ENCODE data around the gene SEPTIN8.

SEPTIN8 gene

DNA sequence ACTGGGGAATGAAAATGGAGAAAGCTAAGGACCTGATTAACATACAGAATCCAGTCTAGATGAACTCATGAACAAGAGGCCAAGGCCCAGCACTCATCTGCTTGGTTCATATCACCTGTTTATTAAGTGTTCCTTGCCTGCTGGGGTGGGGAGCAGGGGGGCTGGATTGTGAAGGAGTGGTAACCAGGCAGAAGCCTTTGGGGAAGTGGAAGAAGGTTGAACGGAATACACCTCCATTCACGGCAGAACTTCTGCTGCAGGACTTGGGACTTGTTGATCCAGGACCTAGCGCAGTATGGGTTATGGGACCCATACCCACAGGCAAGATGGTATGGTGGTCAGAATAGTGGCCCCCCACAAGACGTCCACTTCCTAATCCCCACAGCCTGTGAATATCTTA, 8.8 kb upstream of the SEPTIN8 start:
- no peaks in the 10 kb centered on the region for H3K4me1 ChIP-seq (ENCODE audit: insufficient read depth, low read length, poor library complexity, severe bottlenecking)
- H3K4me2 ChIP-seq (ENCODE audit: low read depth, low read length, poor library complexity, severe bottlenecking) = no peak overlapping the region
- no peaks in the 10 kb centered on the region for H3K27me3 ChIP-seq (ENCODE audit: insufficient read depth, low read length, poor library complexity, severe bottlenecking)
- H3K9ac ChIP-seq (ENCODE audit: low read depth, low read length, poor library complexity, severe bottlenecking) = no peak overlapping the region
- no peaks in the 10 kb centered on the region for H3K79me2 ChIP-seq (ENCODE audit: insufficient read depth, low read length)
- no peaks in the 10 kb centered on the region for H3F3A ChIP-seq (ENCODE audit: low read depth)
- no peak overlapping the region for H2AFZ ChIP-seq (ENCODE audit: low read length)
- H3K4me3 ChIP-seq (ENCODE audit: low read length, poor library complexity, severe bottlenecking) = no peak overlapping the region
- H3K9me2 ChIP-seq (replicated peaks; ENCODE audit: low read depth, low read length) = no peaks in the 10 kb centered on the region
- H4K20me1 ChIP-seq (ENCODE audit: insufficient read depth, low read length, poor library complexity, severe bottlenecking) = no peaks in the 10 kb centered on the region
- no peaks in the 10 kb centered on the region for H3K9me3 ChIP-seq (ENCODE audit: insufficient read depth, low read depth, low read length)
- no peaks in the 10 kb centered on the region for H3K36me3 ChIP-seq (ENCODE audit: insufficient read depth, low read length)
- TF ChIP-seq EZH2phosphoT487 (IDR thresholded peaks at IDR 0.05; ENCODE audit: borderline replicate concordance) = no peak
- TF ChIP-seq, protein P1, sequence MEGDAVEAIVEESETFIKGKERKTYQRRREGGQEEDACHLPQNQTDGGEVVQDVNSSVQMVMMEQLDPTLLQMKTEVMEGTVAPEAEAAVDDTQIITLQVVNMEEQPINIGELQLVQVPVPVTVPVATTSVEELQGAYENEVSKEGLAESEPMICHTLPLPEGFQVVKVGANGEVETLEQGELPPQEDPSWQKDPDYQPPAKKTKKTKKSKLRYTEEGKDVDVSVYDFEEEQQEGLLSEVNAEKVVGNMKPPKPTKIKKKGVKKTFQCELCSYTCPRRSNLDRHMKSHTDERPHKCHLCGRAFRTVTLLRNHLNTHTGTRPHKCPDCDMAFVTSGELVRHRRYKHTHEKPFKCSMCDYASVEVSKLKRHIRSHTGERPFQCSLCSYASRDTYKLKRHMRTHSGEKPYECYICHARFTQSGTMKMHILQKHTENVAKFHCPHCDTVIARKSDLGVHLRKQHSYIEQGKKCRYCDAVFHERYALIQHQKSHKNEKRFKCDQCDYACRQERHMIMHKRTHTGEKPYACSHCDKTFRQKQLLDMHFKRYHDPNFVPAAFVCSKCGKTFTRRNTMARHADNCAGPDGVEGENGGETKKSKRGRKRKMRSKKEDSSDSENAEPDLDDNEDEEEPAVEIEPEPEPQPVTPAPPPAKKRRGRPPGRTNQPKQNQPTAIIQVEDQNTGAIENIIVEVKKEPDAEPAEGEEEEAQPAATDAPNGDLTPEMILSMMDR (conservative IDR thresholded peaks at IDR 0.05; ENCODE audit: low read length) = no peak

DNA sequence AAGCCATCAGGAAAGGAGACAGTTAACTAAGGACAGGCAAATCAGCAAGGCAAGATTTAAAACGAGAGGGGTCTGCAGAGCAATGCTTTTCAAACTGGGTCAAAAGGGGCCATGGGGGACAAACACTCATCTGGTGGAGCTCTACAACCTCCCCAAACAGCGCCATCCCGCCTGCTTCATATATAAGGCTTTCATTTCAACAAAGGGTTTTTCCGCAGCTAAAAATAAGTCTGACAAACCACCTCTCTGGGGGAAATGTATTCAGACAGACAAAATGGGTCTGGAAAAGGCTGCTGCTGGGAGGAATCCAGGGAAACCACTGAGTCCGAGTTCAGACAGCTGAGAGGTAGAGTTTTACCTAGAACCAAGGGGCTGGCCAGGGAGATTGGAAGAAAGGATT, 8.3 kb upstream of the SEPTIN8 start:
- no peak overlapping the region for H3K4me3 ChIP-seq (ENCODE audit: low read length, poor library complexity, severe bottlenecking)
- no peaks in the 10 kb centered on the region for H3K27me3 ChIP-seq (ENCODE audit: insufficient read depth, low read length, poor library complexity, severe bottlenecking)
- no peaks in the 10 kb centered on the region for H3F3A ChIP-seq (ENCODE audit: low read depth)
- no peak overlapping the region for H3K4me2 ChIP-seq (ENCODE audit: low read depth, low read length, poor library complexity, severe bottlenecking)
- H3K9me2 ChIP-seq (replicated peaks; ENCODE audit: low read depth, low read length) = no peaks in the 10 kb centered on the region
- H2AFZ ChIP-seq (ENCODE audit: low read length) = no peak overlapping the region
- no peaks in the 10 kb centered on the region for H4K20me1 ChIP-seq (ENCODE audit: insufficient read depth, low read length, poor library complexity, severe bottlenecking)
- no peak for TF ChIP-seq EZH2phosphoT487 (IDR thresholded peaks at IDR 0.05; ENCODE audit: borderline replicate concordance)
- TF ChIP-seq, protein P1 (conservative IDR thresholded peaks at IDR 0.05; ENCODE audit: low read length) = no peak
- no peaks in the 10 kb centered on the region for H3K79me2 ChIP-seq (ENCODE audit: insufficient read depth, low read length)
- H3K36me3 ChIP-seq (ENCODE audit: insufficient read depth, low read length) = no peaks in the 10 kb centered on the region
- H3K9ac ChIP-seq (ENCODE audit: low read depth, low read length, poor library complexity, severe bottlenecking) = no peak overlapping the region
- H3K4me1 ChIP-seq (ENCODE audit: insufficient read depth, low read length, poor library complexity, severe bottlenecking) = no peaks in the 10 kb centered on the region
- H3K9me3 ChIP-seq (ENCODE audit: insufficient read depth, low read depth, low read length) = no peaks in the 10 kb centered on the region

DNA sequence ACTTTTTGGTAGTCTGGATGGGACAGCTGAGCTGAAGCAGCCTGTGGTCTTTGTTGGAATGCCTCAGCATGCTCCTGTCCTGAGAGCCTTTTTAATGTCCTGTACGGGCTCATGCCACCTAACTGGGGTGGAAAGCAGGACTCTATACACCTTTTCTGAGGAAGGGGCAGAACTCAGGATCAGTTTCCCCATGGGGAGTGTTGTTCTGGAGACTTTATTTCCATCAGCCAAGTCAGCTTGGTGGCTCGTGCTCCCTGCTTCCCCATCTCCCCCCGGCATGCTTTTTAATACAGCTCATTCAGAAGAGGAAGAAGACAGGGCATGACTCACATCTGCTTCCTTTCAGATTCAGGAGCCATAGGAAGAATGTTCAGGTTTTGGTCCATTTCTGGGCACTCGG, 5.1 kb upstream of the SEPTIN8 start:
- H3K27me3 ChIP-seq (ENCODE audit: insufficient read depth, low read length, poor library complexity, severe bottlenecking) = no peaks in the 10 kb centered on the region

More for the DNA sequence above, 5.1 kb upstream of the SEPTIN8 start:
- Histone ChIP-seq H3K9ac (ENCODE audit: low read depth, low read length, poor library complexity, severe bottlenecking) (no peak overlapping the region), H3F3A (ENCODE audit: low read depth) (no peaks in the 10 kb centered on the region), H3K4me2 (ENCODE audit: low read depth, low read length, poor library complexity, severe bottlenecking) (no peak overlapping the region), H4K20me1 (ENCODE audit: insufficient read depth, low read length, poor library complexity, severe bottlenecking) (no peaks in the 10 kb centered on the region), H3K4me1 (ENCODE audit: insufficient read depth, low read length, poor library complexity, severe bottlenecking) (peaks cover 4% of the 10 kb centered on the region), H3K79me2 (ENCODE audit: insufficient read depth, low read length) (no peaks in the 10 kb centered on the region), H2AFZ (ENCODE audit: low read length) (no peak overlapping the region), H3K9me3 (ENCODE audit: insufficient read depth, low read depth, low read length) (no peaks in the 10 kb centered on the region), H3K9me2 (replicated peaks; ENCODE audit: low read depth, low read length) (no peaks in the 10 kb centered on the region), H3K36me3 (ENCODE audit: insufficient read depth, low read length) (no peaks in the 10 kb centered on the region), H3K4me3 (ENCODE audit: low read length, poor library complexity, severe bottlenecking) (no peak overlapping the region)
- TF ChIP-seq EZH2phosphoT487 (IDR thresholded peaks at IDR 0.05; ENCODE audit: borderline replicate concordance) = no peak
- TF ChIP-seq, protein P1 (conservative IDR thresholded peaks at IDR 0.05; ENCODE audit: low read length) = no peak
